ENCODE data around the gene TP53INP2.

GRCh38 chr20:34691838-34692237 is 12.3 kb upstream of the TP53INP2 start:
- TF ChIP-seq CTCF (IDR thresholded peaks at IDR 0.05; ENCODE audit: low read depth, low read length, poor library complexity, severe bottlenecking), result no peak
- TF ChIP-seq EZH2phosphoT487 (IDR thresholded peaks at IDR 0.05; ENCODE audit: borderline replicate concordance, low read length), result no peak
